PFSK-1 (cell line): ENCODE measurements around the gene KPNA3.

Source experiments
- FOXP2 ChIP-seq: optimal IDR thresholded peaks from 2 replicates; pipeline ENCODE3; 2011; ENCODE audit warnings: borderline replicate concordance, control low read depth, inconsistent platforms; ENCODE audit not compliant: insufficient read depth; ENCODE audit errors: extremely low read length, extremely low read depth
- POLR2AphosphoS5 ChIP-seq: IDR thresholded peaks from 2 replicates; pipeline ENCODE4 v1.6.1; 2012; ENCODE audit warnings: low read depth, mild to moderate bottlenecking, control low read depth, low read length, moderate library complexity
- SIN3A ChIP-seq: IDR thresholded peaks from 2 replicates; pipeline ENCODE4 v1.6.1; 2012; ENCODE audit warnings: mild to moderate bottlenecking, low read length, moderate library complexity, borderline replicate concordance; ENCODE audit not compliant: insufficient read depth
- TAF1 ChIP-seq: IDR thresholded peaks from 2 replicates; pipeline ENCODE4 v1.6.1; 2012; ENCODE audit warnings: low read length, control low read depth, borderline replicate concordance; ENCODE audit not compliant: insufficient read depth
- TF ChIP-seq, protein P1 (sequence below), 2 experiments: IDR thresholded peaks; 2 replicates each; pipeline versions ENCODE4 v1.6.1 to v1.8.0; 2011 to 2012; ENCODE audit warnings: low read depth in 2 of 2, low read length in 2 of 2, control low read depth in 1 of 2, inconsistent platforms in 1 of 2, mild to moderate bottlenecking in 1 of 2, moderate library complexity in 1 of 2; ENCODE audit not compliant: insufficient read depth in 1 of 2

Gene KPNA3

DNA sequence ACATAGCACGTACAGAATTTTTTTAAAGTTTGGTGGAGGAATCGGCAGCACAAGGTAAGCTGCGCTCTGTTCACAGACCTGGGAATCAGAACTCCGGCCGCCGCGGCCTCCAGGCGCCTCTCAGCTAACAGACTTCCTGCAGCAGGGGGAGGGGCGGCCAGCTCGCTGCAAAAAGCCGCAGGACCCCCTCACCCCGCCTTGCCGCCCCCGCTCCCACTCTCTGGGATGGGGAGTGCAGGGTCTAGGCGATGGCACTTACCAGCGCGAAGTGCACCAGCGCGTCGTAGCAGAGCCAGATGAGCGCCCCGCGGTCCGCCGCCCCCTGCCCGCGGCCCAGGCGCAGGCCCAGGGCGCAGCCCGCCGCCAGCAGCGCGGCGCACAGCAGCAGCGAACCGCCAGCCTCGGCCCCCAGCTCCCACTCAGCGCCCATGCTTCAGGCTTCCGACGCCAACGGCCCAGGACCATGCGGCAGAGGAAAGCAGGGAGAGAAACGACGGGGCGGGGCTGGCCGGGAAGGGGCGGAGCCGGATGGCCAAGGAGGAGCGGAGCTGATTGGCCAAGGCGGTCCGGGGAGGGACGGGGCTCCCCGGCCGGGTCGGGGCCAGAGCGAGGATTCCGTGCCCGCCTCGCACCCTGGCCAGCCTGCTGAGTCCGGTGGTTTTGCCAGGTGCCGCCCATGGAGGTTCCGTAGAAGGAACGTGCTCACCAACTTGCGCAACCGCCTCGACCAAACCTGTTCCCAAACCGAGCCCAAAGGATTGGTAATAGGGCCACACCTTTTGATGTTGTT lies 101.3 kb downstream of the KPNA3 start, which contains the start of gene EBPL:
Gene EBPL, minus strand, starts transcription at position 492 of the 790 bp plus-strand sequence. Its CDS starts 62 bp downstream, at position 430.
- peak; percentile 78 for TF ChIP-seq POLR2AphosphoS5
- TF ChIP-seq, protein P1, sequence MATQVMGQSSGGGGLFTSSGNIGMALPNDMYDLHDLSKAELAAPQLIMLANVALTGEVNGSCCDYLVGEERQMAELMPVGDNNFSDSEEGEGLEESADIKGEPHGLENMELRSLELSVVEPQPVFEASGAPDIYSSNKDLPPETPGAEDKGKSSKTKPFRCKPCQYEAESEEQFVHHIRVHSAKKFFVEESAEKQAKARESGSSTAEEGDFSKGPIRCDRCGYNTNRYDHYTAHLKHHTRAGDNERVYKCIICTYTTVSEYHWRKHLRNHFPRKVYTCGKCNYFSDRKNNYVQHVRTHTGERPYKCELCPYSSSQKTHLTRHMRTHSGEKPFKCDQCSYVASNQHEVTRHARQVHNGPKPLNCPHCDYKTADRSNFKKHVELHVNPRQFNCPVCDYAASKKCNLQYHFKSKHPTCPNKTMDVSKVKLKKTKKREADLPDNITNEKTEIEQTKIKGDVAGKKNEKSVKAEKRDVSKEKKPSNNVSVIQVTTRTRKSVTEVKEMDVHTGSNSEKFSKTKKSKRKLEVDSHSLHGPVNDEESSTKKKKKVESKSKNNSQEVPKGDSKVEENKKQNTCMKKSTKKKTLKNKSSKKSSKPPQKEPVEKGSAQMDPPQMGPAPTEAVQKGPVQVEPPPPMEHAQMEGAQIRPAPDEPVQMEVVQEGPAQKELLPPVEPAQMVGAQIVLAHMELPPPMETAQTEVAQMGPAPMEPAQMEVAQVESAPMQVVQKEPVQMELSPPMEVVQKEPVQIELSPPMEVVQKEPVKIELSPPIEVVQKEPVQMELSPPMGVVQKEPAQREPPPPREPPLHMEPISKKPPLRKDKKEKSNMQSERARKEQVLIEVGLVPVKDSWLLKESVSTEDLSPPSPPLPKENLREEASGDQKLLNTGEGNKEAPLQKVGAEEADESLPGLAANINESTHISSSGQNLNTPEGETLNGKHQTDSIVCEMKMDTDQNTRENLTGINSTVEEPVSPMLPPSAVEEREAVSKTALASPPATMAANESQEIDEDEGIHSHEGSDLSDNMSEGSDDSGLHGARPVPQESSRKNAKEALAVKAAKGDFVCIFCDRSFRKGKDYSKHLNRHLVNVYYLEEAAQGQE (IDR thresholded peaks at IDR 0.05; ENCODE audit: insufficient read depth in 1 of 2, low read depth in 2 of 2, low read length in 2 of 2) = no peak; a peak in 1 of 4 replicates
- TF ChIP-seq FOXP2 = peak; percentile 27

DNA sequence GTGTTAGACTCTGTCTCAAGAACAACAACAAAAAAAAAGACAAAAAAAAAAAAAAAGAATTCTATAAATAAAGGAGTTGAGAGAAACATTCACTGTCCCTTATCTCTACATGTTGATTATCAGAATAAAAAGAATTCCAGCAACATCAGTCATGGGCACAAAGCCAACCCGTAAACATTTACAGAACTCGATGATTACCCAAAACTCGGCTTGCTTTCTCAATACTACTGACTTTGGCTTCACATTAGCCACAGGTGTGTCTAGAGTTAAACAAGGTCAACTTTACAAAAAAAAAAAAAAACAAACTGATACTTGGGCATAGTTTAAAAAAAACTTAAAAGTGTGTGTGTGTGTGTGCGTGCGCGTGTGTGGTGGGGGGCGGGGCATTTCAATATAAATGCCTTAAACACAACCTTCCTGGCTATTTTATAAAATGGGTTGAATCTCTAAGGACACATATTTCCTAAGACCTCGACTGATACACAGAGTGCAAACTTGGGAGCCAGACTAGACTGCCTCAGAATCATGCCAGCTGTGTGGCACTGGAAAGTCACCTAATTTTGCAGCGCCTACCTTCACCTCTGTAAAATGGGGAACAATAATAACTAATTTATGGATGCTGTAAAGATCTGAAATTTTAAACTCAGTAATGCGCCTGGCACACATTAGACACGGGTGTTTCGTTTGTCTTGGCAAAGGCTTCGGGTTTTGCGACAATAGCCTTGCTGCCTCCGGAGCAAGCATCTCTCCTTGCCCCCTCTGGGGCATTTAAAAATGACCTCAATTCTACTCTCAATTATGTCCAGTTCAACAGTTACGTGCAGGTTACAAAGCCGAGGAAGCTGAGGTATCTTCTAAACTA lies 102.1 kb downstream of the KPNA3 start:
- TF ChIP-seq, protein P1 (IDR thresholded peaks at IDR 0.05; ENCODE audit: insufficient read depth in 1 of 2, low read depth in 2 of 2, low read length in 2 of 2) = no peak
- no peak for TF ChIP-seq FOXP2
- no peak for TF ChIP-seq SIN3A
- TF ChIP-seq POLR2AphosphoS5 = no peak
- TF ChIP-seq TAF1 = no peak

DNA sequence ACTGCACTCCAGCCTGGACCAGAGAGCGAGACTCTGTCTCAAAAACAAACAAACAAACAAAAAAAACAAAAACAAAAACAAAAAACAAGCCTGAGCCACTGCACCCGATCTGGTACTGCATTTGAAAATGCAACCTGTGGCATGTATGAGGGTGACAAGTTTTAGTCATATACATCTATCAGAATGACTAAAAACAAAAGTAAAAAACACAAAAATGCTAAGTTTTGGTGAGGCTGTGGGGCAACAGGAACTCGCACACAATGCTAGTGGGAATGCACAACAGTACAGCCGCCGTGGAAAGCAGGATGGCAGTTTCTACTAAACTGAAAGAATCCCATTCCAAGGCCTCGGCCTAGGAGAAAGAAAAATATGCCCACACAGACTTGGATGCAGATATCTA lies 109.0 kb downstream of the KPNA3 start:
- TF ChIP-seq FOXP2 = no peak
- no peak for TF ChIP-seq TAF1
- TF ChIP-seq SIN3A = no peak

DNA sequence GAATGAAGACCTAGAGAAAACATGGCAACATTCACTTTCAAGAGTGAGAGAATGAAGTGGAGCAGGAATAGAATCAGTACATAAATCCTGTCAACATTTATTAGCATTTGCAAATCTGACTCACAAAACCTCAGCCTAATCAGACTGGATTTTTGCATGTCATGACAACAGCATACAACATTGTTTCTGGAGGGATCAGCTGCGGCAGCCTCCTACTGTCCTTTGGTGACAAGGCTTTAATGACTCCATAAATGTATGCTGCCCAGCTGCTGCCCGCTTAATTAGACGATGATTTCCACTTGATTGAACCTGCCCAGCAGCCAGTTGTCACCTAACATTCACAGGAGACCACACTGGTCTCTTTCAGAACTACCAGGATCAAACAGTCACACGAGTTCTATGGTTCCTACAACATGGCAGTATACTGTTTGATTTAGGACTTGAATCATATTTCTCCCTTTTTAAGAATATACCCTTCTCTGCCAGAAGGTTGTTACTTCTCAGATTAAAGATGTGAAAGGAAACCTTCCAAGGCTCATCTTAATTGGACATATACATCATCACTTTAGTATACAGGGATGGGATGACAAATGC lies 110.5 kb downstream of the KPNA3 start:
- TF ChIP-seq, protein P1 (IDR thresholded peaks at IDR 0.05; ENCODE audit: insufficient read depth in 1 of 2, low read depth in 2 of 2, low read length in 2 of 2) = no peak
- TF ChIP-seq POLR2AphosphoS5 (no peak), TAF1 (no peak), SIN3A (no peak), FOXP2 (no peak)

DNA sequence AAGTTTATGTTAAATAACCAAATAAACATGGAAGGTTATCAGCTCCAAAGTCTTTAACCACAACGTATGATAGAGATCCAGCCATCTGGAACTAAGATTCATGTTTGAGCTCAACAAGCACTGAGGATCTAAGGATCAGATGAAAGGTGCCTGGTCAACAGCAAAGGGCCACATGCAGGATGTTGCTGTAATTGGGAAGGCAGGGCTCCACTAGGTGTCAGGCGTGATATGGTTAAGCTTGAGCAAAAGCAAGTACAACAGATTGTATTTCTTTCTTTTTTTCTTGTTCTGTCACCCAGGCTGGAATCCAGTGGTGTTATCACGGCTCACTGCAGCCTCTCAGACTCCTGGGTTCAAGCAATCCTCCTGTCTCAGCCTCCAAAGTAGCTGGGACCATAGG lies 113.2 kb downstream of the KPNA3 start:
- TF ChIP-seq SIN3A = no peak
- TF ChIP-seq, protein P1 (IDR thresholded peaks at IDR 0.05; ENCODE audit: insufficient read depth in 1 of 2, low read depth in 2 of 2, low read length in 2 of 2) = no peak
- TF ChIP-seq FOXP2 = no peak
- TF ChIP-seq POLR2AphosphoS5 = no peak
- TF ChIP-seq TAF1 = no peak
